Activated CD4-positive, alpha-beta T cell treated with anti-CD3 and anti-CD28 coated beads, Interleukin-2, amount 10 ng/mL, durations not matched to agents 24 days and 14 days (primary cell): Measurements from ENCODE around the gene DENND4A. TPM values are rescaled to one million over a fixed set of nuclear protein-coding genes. Genes with fewer than 3 reads are reported as not detected.

Experiments
- DNase-seq: peaks from one replicate; pipeline ENCODE4 v3.0.0; 2022
- H3K27ac Mint-ChIP-seq: one replicate; pipeline ENCODE4 v1.8.0; 2022; ENCODE audit warnings: mild to moderate bottlenecking, mixed read lengths
- H3K27me3 Mint-ChIP-seq: one replicate; pipeline ENCODE4 v1.8.0; 2022; ENCODE audit warnings: mixed read lengths
- H3K36me3 Mint-ChIP-seq: one replicate; pipeline ENCODE4 v1.8.0; 2022; ENCODE audit warnings: low read depth, mild to moderate bottlenecking, mixed read lengths
- H3K4me1 Mint-ChIP-seq: one replicate; pipeline ENCODE4 v1.8.0; 2021; ENCODE audit warnings: mixed read lengths
- H3K4me3 Mint-ChIP-seq: one replicate; pipeline ENCODE4 v1.8.0; 2022; ENCODE audit warnings: mild to moderate bottlenecking, moderate library complexity, mixed read lengths
- H3K9me3 Mint-ChIP-seq: one replicate; pipeline ENCODE4 v1.8.0; 2021; ENCODE audit warnings: mixed read lengths
- intact Hi-C: fragments of 100-400 bp; cut with micrococcal nuclease; formaldehyde crosslinking; loops from one replicate; pipeline ENCODE4 v1.15.1; 2023
- total RNA-seq: library from RNA; stranded (reverse); gene quantifications from 2 replicates; pipeline ENCODE4 v1.2.3, GENCODE V29; 2022

DENND4A gene
- total RNA-seq, 1 donor from 2014 or later, result 48.3 TPM

GRCh38 chr15:65769482-65769881, 22.6 kb downstream of the DENND4A start:
- H3K36me3 Mint-ChIP-seq, result peaks cover 39% of the 10 kb centered on the region
- no peak overlapping the region for H3K4me3 Mint-ChIP-seq
- no peak overlapping the region for H3K27ac Mint-ChIP-seq
- intact Hi-C loops, result no loop called here
- H3K4me1 Mint-ChIP-seq, result peaks cover 36% of the 10 kb centered on the region
- DNase-seq, result no peak
- H3K27me3 Mint-ChIP-seq, result no peaks in the 10 kb centered on the region
- H3K9me3 Mint-ChIP-seq, result no peaks in the 10 kb centered on the region

GRCh38 chr15:65767895-65768294, 24.2 kb downstream of the DENND4A start:
- intact Hi-C loops, result no loop called here
- DNase-seq, result peak; percentile 68
- Mint-ChIP-seq H3K27ac (no peak overlapping the region), H3K9me3 (no peaks in the 10 kb centered on the region), H3K27me3 (no peaks in the 10 kb centered on the region), H3K4me3 (no peak overlapping the region), H3K4me1 (peaks cover 30% of the 10 kb centered on the region), H3K36me3 (peaks cover 37% of the 10 kb centered on the region)

DNA sequence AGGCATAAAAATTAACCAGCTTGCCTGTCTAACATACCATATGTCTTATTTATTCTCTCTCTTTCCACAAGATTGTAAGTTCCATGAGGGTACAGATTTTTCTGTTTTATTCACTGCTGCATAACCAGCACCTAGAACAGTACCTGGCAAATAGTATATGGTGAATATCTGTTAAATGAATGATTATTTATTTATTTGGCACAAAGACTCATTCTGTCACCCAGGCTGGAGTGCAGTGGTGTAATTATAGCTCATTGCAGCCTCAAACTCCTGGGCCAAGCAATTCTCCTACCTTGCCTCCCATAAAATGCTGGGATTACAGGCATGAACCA, 24.9 kb downstream of the DENND4A start:
- H3K4me1 Mint-ChIP-seq, result peaks cover 30% of the 10 kb centered on the region
- H3K27ac Mint-ChIP-seq, result no peak overlapping the region
- intact Hi-C loops, result no loop called here
- H3K27me3 Mint-ChIP-seq, result no peaks in the 10 kb centered on the region
- H3K9me3 Mint-ChIP-seq, result no peaks in the 10 kb centered on the region
- H3K4me3 Mint-ChIP-seq, result no peak overlapping the region
- H3K36me3 Mint-ChIP-seq, result peaks cover 36% of the 10 kb centered on the region
- DNase-seq, result no peak

GRCh38 chr15:65766422-65767263, 25.4 kb downstream of the DENND4A start:
- peaks cover 28% of the 10 kb centered on the region for H3K4me1 Mint-ChIP-seq
- intact Hi-C loops, result no loop called here
- no peak overlapping the region for H3K27ac Mint-ChIP-seq
- no peak for DNase-seq
- no peak overlapping the region for H3K4me3 Mint-ChIP-seq
- peaks cover 32% of the 10 kb centered on the region for H3K36me3 Mint-ChIP-seq
- H3K9me3 Mint-ChIP-seq, result no peaks in the 10 kb centered on the region
- no peaks in the 10 kb centered on the region for H3K27me3 Mint-ChIP-seq

DNA sequence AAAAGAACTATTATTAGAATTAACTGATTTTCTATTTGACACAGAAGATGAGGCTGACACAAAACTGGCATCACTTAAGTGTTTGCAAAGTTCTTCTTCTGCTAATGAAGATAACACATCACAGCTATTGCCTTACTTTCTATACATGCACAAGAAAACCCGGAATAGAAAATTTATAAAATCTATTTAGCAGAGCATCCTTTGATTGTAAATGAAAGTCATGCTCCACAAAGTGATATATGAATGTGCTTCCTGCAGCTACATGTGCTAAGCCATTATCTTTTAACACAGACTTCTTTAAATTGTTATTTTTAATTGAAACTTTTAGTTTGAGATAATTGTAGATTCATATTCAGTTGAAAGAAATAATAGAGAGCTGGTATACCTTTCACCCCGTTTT, 27.0 kb downstream of the DENND4A start:
- intact Hi-C loops, result no loop called here
- no peak for DNase-seq
- H3K27me3 Mint-ChIP-seq, result no peaks in the 10 kb centered on the region
- peaks cover 31% of the 10 kb centered on the region for H3K4me1 Mint-ChIP-seq
- H3K4me3 Mint-ChIP-seq, result no peak overlapping the region
- H3K27ac Mint-ChIP-seq, result no peak overlapping the region
- H3K9me3 Mint-ChIP-seq, result no peaks in the 10 kb centered on the region
- peaks cover 30% of the 10 kb centered on the region for H3K36me3 Mint-ChIP-seq

GRCh38 chr15:65762914-65763787, 28.9 kb downstream of the DENND4A start:
- no peak for DNase-seq
- intact Hi-C loops, result no loop called here
- Mint-ChIP-seq H3K27ac (peak overlapping the region; percentile 7), H3K27me3 (no peaks in the 10 kb centered on the region), H3K9me3 (no peaks in the 10 kb centered on the region), H3K36me3 (peaks cover 34% of the 10 kb centered on the region), H3K4me3 (no peak overlapping the region), H3K4me1 (peaks cover 28% of the 10 kb centered on the region)

- Mint-ChIP-seq H3K36me3 (peaks cover 30% of the 10 kb centered on the region), H3K4me3 (no peak overlapping the region), H3K9me3 (no peaks in the 10 kb centered on the region), H3K27me3 (no peaks in the 10 kb centered on the region), H3K27ac (peak overlapping the region; percentile 11), H3K4me1 (peaks cover 21% of the 10 kb centered on the region)
- intact Hi-C loops, result no loop called here
- no peak for DNase-seq
Measured at GRCh38 chr15:65762399-65762798, 29.7 kb downstream of the DENND4A start.

- H3K27ac Mint-ChIP-seq, result peak overlapping the region; percentile 62
- H3K4me3 Mint-ChIP-seq, result peak overlapping the region; percentile 62
- H3K4me1 Mint-ChIP-seq, result peaks cover 14% of the 10 kb centered on the region
- no peaks in the 10 kb centered on the region for H3K9me3 Mint-ChIP-seq
- intact Hi-C loops, result loop anchor here (2.0 kb wide), 2 partner anchors 29 to 57 kb away; no protein-coding TSS in a partner anchor
- DNase-seq, result no peak
- no peaks in the 10 kb centered on the region for H3K27me3 Mint-ChIP-seq
- peaks cover 26% of the 10 kb centered on the region for H3K36me3 Mint-ChIP-seq
Measured at GRCh38 chr15:65761210-65761926, 30.7 kb downstream of the DENND4A start.

GRCh38 chr15:65759441-65759840, 32.7 kb downstream of the DENND4A start:
- DNase-seq, result no peak
- no peaks in the 10 kb centered on the region for H3K9me3 Mint-ChIP-seq
- H3K4me3 Mint-ChIP-seq, result no peak overlapping the region
- H3K27ac Mint-ChIP-seq, result no peak overlapping the region
- no peaks in the 10 kb centered on the region for H3K27me3 Mint-ChIP-seq
- intact Hi-C loops, result no loop called here
- H3K4me1 Mint-ChIP-seq, result peaks cover 10% of the 10 kb centered on the region
- peaks cover 32% of the 10 kb centered on the region for H3K36me3 Mint-ChIP-seq

DNA sequence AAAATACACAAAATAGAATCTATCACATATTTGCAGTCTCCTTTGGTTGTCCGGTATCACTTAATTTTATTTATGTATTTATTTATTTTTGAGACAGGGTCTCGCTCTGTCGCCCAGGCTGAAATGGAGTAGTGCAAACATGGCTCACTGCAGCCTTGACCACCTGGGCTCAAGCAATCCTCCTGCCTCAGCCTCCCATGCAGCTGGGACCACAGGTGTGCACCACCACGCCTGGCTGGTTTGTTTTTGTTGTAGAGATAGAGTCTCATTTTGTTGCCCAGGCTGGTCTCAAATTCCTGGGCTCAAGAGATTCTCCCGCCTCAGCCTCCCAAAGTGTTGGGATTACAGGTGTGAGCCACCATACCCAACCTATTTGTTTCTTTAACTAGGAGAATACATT, 33.9 kb downstream of the DENND4A start:
- H3K27ac Mint-ChIP-seq, result no peak overlapping the region
- intact Hi-C loops, result no loop called here
- no peaks in the 10 kb centered on the region for H3K9me3 Mint-ChIP-seq
- no peak overlapping the region for H3K4me3 Mint-ChIP-seq
- H3K4me1 Mint-ChIP-seq, result peaks cover 10% of the 10 kb centered on the region
- no peaks in the 10 kb centered on the region for H3K27me3 Mint-ChIP-seq
- no peak for DNase-seq
- H3K36me3 Mint-ChIP-seq, result peaks cover 32% of the 10 kb centered on the region

- H3K36me3 Mint-ChIP-seq, result peaks cover 30% of the 10 kb centered on the region
- DNase-seq, result no peak
- H3K27ac Mint-ChIP-seq, result no peak overlapping the region
- H3K4me1 Mint-ChIP-seq, result peaks cover 7% of the 10 kb centered on the region
- H3K9me3 Mint-ChIP-seq, result no peaks in the 10 kb centered on the region
- intact Hi-C loops, result no loop called here
- H3K27me3 Mint-ChIP-seq, result no peaks in the 10 kb centered on the region
- no peak overlapping the region for H3K4me3 Mint-ChIP-seq
Measured at GRCh38 chr15:65757256-65757655, 34.8 kb downstream of the DENND4A start.

DNA sequence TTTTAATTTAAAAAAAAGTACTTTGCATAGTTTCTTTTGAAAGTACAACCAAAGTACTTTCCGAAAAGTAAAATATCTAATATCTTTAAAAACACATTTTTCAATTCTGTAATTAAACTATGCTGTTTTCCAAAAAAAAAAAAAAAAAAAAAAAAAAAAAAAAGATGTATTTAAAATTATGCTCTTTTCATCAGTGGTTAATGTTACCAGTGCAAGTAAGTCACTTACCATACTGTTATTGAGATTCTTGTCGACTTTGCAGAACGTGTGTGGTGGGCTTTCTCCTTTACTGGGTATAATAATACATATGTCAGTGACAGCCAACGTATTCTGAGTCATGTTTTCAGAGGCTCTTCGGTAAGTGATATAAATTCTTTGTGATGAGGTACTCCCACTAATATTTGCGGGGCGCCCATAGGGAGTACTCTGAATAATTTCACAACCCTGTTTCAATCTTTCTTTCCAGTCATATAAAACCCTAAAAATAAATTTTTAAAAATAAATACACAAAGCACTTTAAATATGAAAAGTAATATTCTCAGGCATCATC, 39.9 kb downstream of the DENND4A start:
- Mint-ChIP-seq H3K27me3 (no peaks in the 10 kb centered on the region), H3K27ac (no peak overlapping the region), H3K4me1 (no peaks in the 10 kb centered on the region), H3K36me3 (peaks cover 42% of the 10 kb centered on the region), H3K4me3 (no peak overlapping the region), H3K9me3 (no peaks in the 10 kb centered on the region)
- DNase-seq, result no peak
- intact Hi-C loops, result no loop called here

- Mint-ChIP-seq H3K36me3 (peaks cover 41% of the 10 kb centered on the region), H3K4me1 (no peaks in the 10 kb centered on the region), H3K9me3 (no peaks in the 10 kb centered on the region), H3K27me3 (no peaks in the 10 kb centered on the region), H3K27ac (no peak overlapping the region), H3K4me3 (no peak overlapping the region)
- DNase-seq, result no peak
- intact Hi-C loops, result no loop called here
Measured at GRCh38 chr15:65751431-65751830, 40.7 kb downstream of the DENND4A start.
